GM23338 (cell line): ENCODE measurements around the gene TMEM74B. TPM values are rescaled to one million over a fixed set of nuclear protein-coding genes. Genes with fewer than 3 reads are reported as not detected.
A peak's percentile ranks its signal among the peaks of the same experiment; 100 is the strongest.

ENCODE experiments used
- ATAC-seq: fragments of 200-7000 bp; cut with Tn5 transposase; 3 replicates; pipeline ENCODE4 v1.9.1; 2020
- DNase-seq: peaks from one replicate; pipeline ENCODE4 v3.0.0-alpha.2; 2015; ENCODE audit warnings: low spot score
- H2AFZ ChIP-seq: fragments of 200-600 bp; sonication (generic); 2 replicates; pipeline ENCODE4 v1.8.0; 2016; ENCODE audit warnings: antibody characterized with exemption, mild to moderate bottlenecking, moderate library complexity
- H3F3A ChIP-seq: fragments of 200-600 bp; sonication (generic); replicated peaks from 2 replicates; pipeline ENCODE4 v1.8.0; 2017; ENCODE audit warnings: antibody characterized with exemption, mixed run types, low read depth
- H3K27ac ChIP-seq: fragments of 200-600 bp; sonication (generic); 2 replicates; pipeline ENCODE4 v1.6.1; 2016; ENCODE audit warnings: low read depth
- H3K27me3 ChIP-seq: fragments of 200-600 bp; sonication (generic); 2 replicates; pipeline ENCODE4 v1.8.0; 2016; ENCODE audit warnings: mild to moderate bottlenecking, mixed run types, moderate library complexity; ENCODE audit not compliant: insufficient read depth
- H3K36me3 ChIP-seq: fragments of 200-600 bp; sonication (generic); 2 replicates; pipeline ENCODE4 v1.8.0; 2016; ENCODE audit warnings: mild to moderate bottlenecking; ENCODE audit not compliant: insufficient read depth
- H3K4me1 ChIP-seq: fragments of 200-600 bp; sonication (generic); 2 replicates; pipeline ENCODE4 v1.8.0; 2016; ENCODE audit warnings: mild to moderate bottlenecking, moderate library complexity; ENCODE audit not compliant: insufficient read depth
- H3K4me2 ChIP-seq: fragments of 200-600 bp; sonication (generic); 2 replicates; pipeline ENCODE4 v1.7.1; 2017; ENCODE audit warnings: mixed run types
- H3K4me3 ChIP-seq: fragments of 200-600 bp; sonication (generic); 2 replicates; pipeline ENCODE4 v1.6.1; 2016; ENCODE audit warnings: mixed run types
- H3K79me2 ChIP-seq: fragments of 200-600 bp; sonication (generic); replicated peaks from 2 replicates; pipeline ENCODE4 v1.8.0; 2017; ENCODE audit warnings: mild to moderate bottlenecking; ENCODE audit not compliant: insufficient read depth
- H3K9me2 ChIP-seq: fragments of 200-600 bp; sonication (generic); 2 replicates; pipeline ENCODE4 v1.8.0; 2017; ENCODE audit not compliant: insufficient read depth
- H4K20me1 ChIP-seq: fragments of 200-600 bp; sonication (generic); replicated peaks from 2 replicates; pipeline ENCODE4 v1.8.0; 2017; ENCODE audit warnings: mild to moderate bottlenecking; ENCODE audit not compliant: insufficient read depth
- H3K27ac Mint-ChIP-seq: 2 replicates; pipeline ENCODE4 v1.8.0; 2020; ENCODE audit warnings: inconsistent platforms, mild to moderate bottlenecking, moderate library complexity, mixed read lengths
- H3K27me3 Mint-ChIP-seq: 3 replicates; pipeline ENCODE4 v1.8.0; 2022; ENCODE audit warnings: low read depth, mild to moderate bottlenecking, moderate library complexity, mixed read lengths, inconsistent platforms; ENCODE audit not compliant: insufficient read depth, poor library complexity
- H3K36me3 Mint-ChIP-seq: 3 replicates; pipeline ENCODE4 v1.8.0; 2021; ENCODE audit warnings: low read depth, mild to moderate bottlenecking, inconsistent platforms, moderate library complexity, mixed read lengths
- H3K4me1 Mint-ChIP-seq: 3 replicates; pipeline ENCODE4 v1.8.0; 2020; ENCODE audit warnings: mild to moderate bottlenecking, inconsistent platforms, mixed read lengths
- H3K4me3 Mint-ChIP-seq: 3 replicates; pipeline ENCODE4 v1.8.0; 2021; ENCODE audit warnings: moderate library complexity, mild to moderate bottlenecking, inconsistent platforms, mixed read lengths
- H3K9me3 Mint-ChIP-seq: 3 replicates; pipeline ENCODE4 v1.8.0; 2020; ENCODE audit warnings: moderate library complexity, mild to moderate bottlenecking, inconsistent platforms, mixed read lengths
- JUNB ChIP-seq: IDR thresholded peaks from one replicate; pipeline ENCODE4 v1.6.1; 2016; ENCODE audit warnings: antibody characterized with exemption; ENCODE audit not compliant: unreplicated experiment
- NANOG ChIP-seq: IDR thresholded peaks from 2 replicates; pipeline ENCODE4 v1.6.1; 2016; ENCODE audit warnings: antibody characterized with exemption, borderline replicate concordance
- REST ChIP-seq: IDR thresholded peaks from one replicate; pipeline ENCODE4 v1.6.1; 2018; ENCODE audit warnings: antibody characterized with exemption; ENCODE audit not compliant: unreplicated experiment
- STAT1 ChIP-seq: IDR thresholded peaks from one replicate; pipeline ENCODE4 v1.6.1; 2016; ENCODE audit warnings: antibody characterized with exemption; ENCODE audit not compliant: unreplicated experiment
- ZNF114 ChIP-seq: fragments of 250-450 bp; sonication (Bioruptor Pico); IDR thresholded peaks from 2 replicates; pipeline ENCODE4 v1.5.0; 2020; ENCODE audit warnings: mild to moderate bottlenecking, moderate library complexity
- ZNF462 ChIP-seq: fragments of 250-450 bp; sonication (Bioruptor Pico); IDR thresholded peaks from 2 replicates; pipeline ENCODE4 v1.5.0; 2020; ENCODE audit warnings: mild to moderate bottlenecking, moderate library complexity
- polyA plus RNA-seq: library from polyadenylated mRNA; unstranded; fragments of >200 nt; fragmentation: Nextera tagmentation; extraction: Ambion mirVana; gene quantifications from 2 replicates; pipeline ENCODE4 v1.2.1, GENCODE V29; 2016
- total RNA-seq: library from RNA; depleted of rRNA; stranded (reverse); fragments of >200 nt; shearing (Covaris generic); gene quantifications from 2 replicates; pipeline ENCODE4 v1.2.3, GENCODE V29; 2014

The TMEM74B gene
- total and polyA plus RNA-seq, 2 experiments from 2014 or later, result 1.0 to 4.8 TPM

GRCh38 chr20:1173698-1174097 lies 11.1 kb downstream of the TMEM74B start (continued):
- TF ChIP-seq REST, result no peak

- Histone ChIP-seq H3K9me2 (no peaks in the 10 kb centered on the region), H3K36me3 (0 out of 2 replicates have a peak, but pooled peaks cover 2% of the 10 kb centered on the region), H3K4me3 (no peak overlapping the region), H3K79me2 (no peaks in the 10 kb centered on the region), H3K4me2 (no peak overlapping the region), H4K20me1 (peaks cover 5% of the 10 kb centered on the region), H3K4me1 (no peaks in the 10 kb centered on the region), H3K27ac (no peak overlapping the region), H2AFZ (no peak overlapping the region), H3K27me3 (no peaks in the 10 kb centered on the region), H3F3A (no peaks in the 10 kb centered on the region)
- H3K27ac Mint-ChIP-seq, result no peak overlapping the region
- no peaks in the 10 kb centered on the region for H3K4me1 Mint-ChIP-seq
- peaks cover 25% of the 10 kb centered on the region for H3K36me3 Mint-ChIP-seq
- DNase-seq (peak; percentile 76), ATAC-seq (peak; percentile 92)
- TF ChIP-seq REST (peak; percentile 85), NANOG (no peak)
- H3K9me3 Mint-ChIP-seq, result no peaks in the 10 kb centered on the region
- no peaks in the 10 kb centered on the region for H3K27me3 Mint-ChIP-seq
- no peak overlapping the region for H3K4me3 Mint-ChIP-seq
These were observed 13.2 kb downstream of the TMEM74B start for GRCh38 chr20:1171461-1172093.

GRCh38 chr20:1169224-1169623 lies 15.6 kb downstream of the TMEM74B start:
- Mint-ChIP-seq H3K4me1 (no peaks in the 10 kb centered on the region), H3K9me3 (no peaks in the 10 kb centered on the region), H3K4me3 (no peak overlapping the region), H3K36me3 (peaks cover 48% of the 10 kb centered on the region), H3K27ac (no peak overlapping the region), H3K27me3 (no peaks in the 10 kb centered on the region)
- Histone ChIP-seq H3K4me2 (no peak overlapping the region), H3K27ac (no peak overlapping the region), H3K27me3 (no peaks in the 10 kb centered on the region), H3K36me3 (peaks cover 14% of the 10 kb centered on the region), H2AFZ (no peak overlapping the region), H3K4me1 (no peaks in the 10 kb centered on the region), H3K79me2 (no peaks in the 10 kb centered on the region), H3K4me3 (no peak overlapping the region), H3F3A (no peaks in the 10 kb centered on the region), H4K20me1 (peaks cover 8% of the 10 kb centered on the region), H3K9me2 (no peaks in the 10 kb centered on the region)
- DNase-seq, result no peak
- ATAC-seq, result no peak
- TF ChIP-seq JUNB, result no peak
- TF ChIP-seq ZNF462 (CRISPR knock-in tag), result no peak
- no peak for TF ChIP-seq ZNF114 (CRISPR knock-in tag)
- TF ChIP-seq STAT1, result no peak
- no peak for TF ChIP-seq NANOG
